Measurements from ENCODE around the gene DNAJC4. TPM values are rescaled to one million over a fixed set of nuclear protein-coding genes. Genes with fewer than 3 reads are reported as not detected.

The DNAJC4 gene
- polyA plus RNA-seq, 1 donor from 2014 or later: 20.3 TPM

DNA sequence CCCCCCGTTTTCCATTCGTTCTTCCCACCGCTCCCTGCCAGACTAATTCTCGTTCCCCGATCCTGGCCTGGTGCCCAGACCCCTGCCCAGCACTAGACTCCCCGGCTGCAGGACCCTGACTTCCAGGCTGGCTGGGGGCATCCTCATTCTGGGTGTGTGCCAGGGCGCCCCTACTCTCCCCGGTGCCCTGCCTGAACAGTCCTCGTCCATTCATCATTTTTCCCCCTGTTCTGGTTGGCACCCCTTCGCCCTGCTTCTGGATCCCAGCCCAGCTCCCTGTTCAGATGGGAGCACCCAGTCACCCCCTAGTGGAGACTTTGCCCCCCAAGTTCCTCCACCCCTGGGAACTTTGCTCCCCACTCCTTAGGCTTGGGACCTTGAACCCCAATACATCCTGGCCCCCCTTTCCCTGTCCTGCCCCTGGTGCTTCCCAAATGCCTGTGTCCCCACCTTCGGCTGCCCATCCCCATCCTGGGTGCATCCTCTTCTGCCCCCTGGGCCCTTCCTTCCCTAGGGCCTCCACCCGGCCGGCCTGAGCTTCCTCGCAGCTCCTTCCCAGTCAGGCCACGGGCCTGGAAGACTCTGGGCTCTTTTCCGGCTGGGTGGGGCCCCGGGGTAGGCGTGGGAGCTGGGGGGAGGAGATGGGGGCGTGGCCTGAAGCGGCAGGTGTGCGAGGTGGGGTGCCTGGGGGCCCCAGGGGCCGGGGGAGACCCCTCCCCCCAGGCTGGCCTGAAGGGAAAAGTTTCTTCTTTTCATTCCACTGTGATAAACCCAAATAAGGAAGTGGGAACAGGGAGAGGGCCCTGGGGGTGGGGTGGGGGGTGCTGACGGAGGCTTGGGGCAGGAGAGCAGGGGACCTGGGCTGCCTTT is 21.9 kb downstream of the DNAJC4 start:
- no peak overlapping the region for H3K9ac ChIP-seq (ENCODE audit: low read length)
- H2AFZ ChIP-seq (ENCODE audit: low read depth, low read length): no peak overlapping the region
- H3K27ac ChIP-seq (ENCODE audit: low read length): no peak overlapping the region
- peak overlapping the region; percentile 44 for H3K4me3 ChIP-seq (ENCODE audit: low read length)
- no peaks in the 10 kb centered on the region for H4K20me1 ChIP-seq (ENCODE audit: insufficient read depth)
- no peak overlapping the region for H3K4me2 ChIP-seq (ENCODE audit: low read length)
- H3K36me3 ChIP-seq (ENCODE audit: insufficient read depth, low read length): no peaks in the 10 kb centered on the region
- H3K9me2 ChIP-seq (ENCODE audit: insufficient read depth, low read length): no peaks in the 10 kb centered on the region
- H3K79me2 ChIP-seq (replicated peaks; ENCODE audit: insufficient read depth, low read length): no peaks in the 10 kb centered on the region
- no peaks in the 10 kb centered on the region for H3F3A ChIP-seq (ENCODE audit: insufficient read depth, low read length, poor library complexity, severe bottlenecking)
- TF ChIP-seq CTCF (IDR thresholded peaks at IDR 0.05; ENCODE audit: poor library complexity, severe bottlenecking) (peak; percentile 13), EZH2 (IDR thresholded peaks at IDR 0.05; ENCODE audit: borderline replicate concordance, insufficient read depth, low read length, poor library complexity, severe bottlenecking) (no peak)
- H3K27me3 ChIP-seq (ENCODE audit: insufficient read depth, low read depth, low read length): peaks cover 8% of the 10 kb centered on the region
- no peaks in the 10 kb centered on the region for H3K9me3 ChIP-seq (ENCODE audit: low read length)

DNA sequence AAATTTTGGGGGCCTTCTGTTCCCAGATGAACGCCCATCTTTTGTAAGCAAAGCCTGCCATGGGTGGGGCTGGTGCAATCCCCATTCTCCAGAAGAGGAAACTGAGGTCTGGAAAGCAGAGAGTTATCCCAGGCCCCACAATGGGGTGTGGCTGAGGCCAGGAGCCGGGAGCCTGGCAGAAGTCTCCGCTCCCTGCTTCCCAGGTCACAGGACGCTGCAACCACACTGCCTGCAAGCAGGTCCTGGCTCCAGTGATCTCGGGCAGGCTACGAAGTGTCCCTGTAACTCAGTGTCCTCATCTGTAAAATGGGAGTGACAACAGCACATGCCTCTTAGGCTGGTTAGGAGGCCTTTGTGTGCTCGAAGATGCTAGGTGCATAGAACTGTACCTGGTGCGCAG is 22.7 kb downstream of the DNAJC4 start:
- Histone ChIP-seq H3F3A (ENCODE audit: insufficient read depth, low read length, poor library complexity, severe bottlenecking) (no peaks in the 10 kb centered on the region), H3K27me3 (ENCODE audit: insufficient read depth, low read depth, low read length) (peaks cover 8% of the 10 kb centered on the region), H3K79me2 (replicated peaks; ENCODE audit: insufficient read depth, low read length) (no peaks in the 10 kb centered on the region), H2AFZ (ENCODE audit: low read depth, low read length) (no peak overlapping the region), H3K9me2 (ENCODE audit: insufficient read depth, low read length) (no peaks in the 10 kb centered on the region), H3K4me2 (ENCODE audit: low read length) (no peak overlapping the region), H3K9me3 (ENCODE audit: low read length) (no peaks in the 10 kb centered on the region), H3K36me3 (ENCODE audit: insufficient read depth, low read length) (no peaks in the 10 kb centered on the region), H4K20me1 (ENCODE audit: insufficient read depth) (no peaks in the 10 kb centered on the region), H3K4me3 (ENCODE audit: low read length) (no peak overlapping the region), H3K27ac (ENCODE audit: low read length) (no peak overlapping the region), H3K9ac (ENCODE audit: low read length) (no peak overlapping the region)
- no peak for TF ChIP-seq MXI1 (conservative IDR thresholded peaks at IDR 0.05; ENCODE audit: poor library complexity, severe bottlenecking)
- no peak for TF ChIP-seq RAD21 (conservative IDR thresholded peaks at IDR 0.05)
- no peak for TF ChIP-seq EP300 (conservative IDR thresholded peaks at IDR 0.05; ENCODE audit: poor library complexity, severe bottlenecking)
- TF ChIP-seq CTCF (IDR thresholded peaks at IDR 0.05; ENCODE audit: poor library complexity, severe bottlenecking): no peak
- no peak for TF ChIP-seq SMC3 (conservative IDR thresholded peaks at IDR 0.05; ENCODE audit: poor library complexity)

DNA sequence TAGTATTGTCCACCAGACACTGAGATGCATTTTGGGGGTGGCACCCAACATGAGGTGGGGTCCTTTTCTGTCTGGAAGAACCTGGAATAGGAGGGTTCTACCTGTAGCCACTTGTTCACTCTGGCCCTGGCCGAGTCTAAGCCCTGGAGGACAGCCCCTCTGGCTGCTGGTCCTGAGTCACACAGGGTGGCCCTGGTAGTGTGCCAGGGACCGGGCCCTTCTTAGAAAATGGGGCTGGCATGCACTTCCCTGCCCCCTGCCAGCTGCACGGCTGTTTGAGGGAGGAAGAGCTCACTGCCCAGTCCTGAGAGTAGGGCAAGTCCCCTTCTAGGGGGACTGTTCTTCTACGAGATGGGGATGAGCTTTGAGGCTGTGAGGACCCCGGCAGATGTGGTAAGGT is 23.1 kb downstream of the DNAJC4 start:
- Histone ChIP-seq H3K27me3 (ENCODE audit: insufficient read depth, low read depth, low read length) (peaks cover 8% of the 10 kb centered on the region), H3F3A (ENCODE audit: insufficient read depth, low read length, poor library complexity, severe bottlenecking) (no peaks in the 10 kb centered on the region), H3K27ac (ENCODE audit: low read length) (no peak overlapping the region), H3K4me3 (ENCODE audit: low read length) (no peak overlapping the region), H3K36me3 (ENCODE audit: insufficient read depth, low read length) (no peaks in the 10 kb centered on the region), H3K9me3 (ENCODE audit: low read length) (no peaks in the 10 kb centered on the region), H3K4me2 (ENCODE audit: low read length) (no peak overlapping the region), H3K9ac (ENCODE audit: low read length) (no peak overlapping the region), H3K9me2 (ENCODE audit: insufficient read depth, low read length) (no peaks in the 10 kb centered on the region), H4K20me1 (ENCODE audit: insufficient read depth) (no peaks in the 10 kb centered on the region), H3K79me2 (replicated peaks; ENCODE audit: insufficient read depth, low read length) (no peaks in the 10 kb centered on the region), H2AFZ (ENCODE audit: low read depth, low read length) (no peak overlapping the region)
- TF ChIP-seq CTCF (IDR thresholded peaks at IDR 0.05; ENCODE audit: poor library complexity, severe bottlenecking) (no peak), POLR2AphosphoS5 (IDR thresholded peaks at IDR 0.05) (no peak), MXI1 (conservative IDR thresholded peaks at IDR 0.05; ENCODE audit: poor library complexity, severe bottlenecking) (no peak), RAD21 (conservative IDR thresholded peaks at IDR 0.05) (no peak), SMC3 (conservative IDR thresholded peaks at IDR 0.05; ENCODE audit: poor library complexity) (no peak), EP300 (conservative IDR thresholded peaks at IDR 0.05; ENCODE audit: poor library complexity, severe bottlenecking) (no peak), EZH2 (IDR thresholded peaks at IDR 0.05; ENCODE audit: borderline replicate concordance, insufficient read depth, low read length, poor library complexity, severe bottlenecking) (no peak), TAF1 (IDR thresholded peaks at IDR 0.05; ENCODE audit: low read depth) (no peak)
- TF ChIP-seq, protein P1, sequence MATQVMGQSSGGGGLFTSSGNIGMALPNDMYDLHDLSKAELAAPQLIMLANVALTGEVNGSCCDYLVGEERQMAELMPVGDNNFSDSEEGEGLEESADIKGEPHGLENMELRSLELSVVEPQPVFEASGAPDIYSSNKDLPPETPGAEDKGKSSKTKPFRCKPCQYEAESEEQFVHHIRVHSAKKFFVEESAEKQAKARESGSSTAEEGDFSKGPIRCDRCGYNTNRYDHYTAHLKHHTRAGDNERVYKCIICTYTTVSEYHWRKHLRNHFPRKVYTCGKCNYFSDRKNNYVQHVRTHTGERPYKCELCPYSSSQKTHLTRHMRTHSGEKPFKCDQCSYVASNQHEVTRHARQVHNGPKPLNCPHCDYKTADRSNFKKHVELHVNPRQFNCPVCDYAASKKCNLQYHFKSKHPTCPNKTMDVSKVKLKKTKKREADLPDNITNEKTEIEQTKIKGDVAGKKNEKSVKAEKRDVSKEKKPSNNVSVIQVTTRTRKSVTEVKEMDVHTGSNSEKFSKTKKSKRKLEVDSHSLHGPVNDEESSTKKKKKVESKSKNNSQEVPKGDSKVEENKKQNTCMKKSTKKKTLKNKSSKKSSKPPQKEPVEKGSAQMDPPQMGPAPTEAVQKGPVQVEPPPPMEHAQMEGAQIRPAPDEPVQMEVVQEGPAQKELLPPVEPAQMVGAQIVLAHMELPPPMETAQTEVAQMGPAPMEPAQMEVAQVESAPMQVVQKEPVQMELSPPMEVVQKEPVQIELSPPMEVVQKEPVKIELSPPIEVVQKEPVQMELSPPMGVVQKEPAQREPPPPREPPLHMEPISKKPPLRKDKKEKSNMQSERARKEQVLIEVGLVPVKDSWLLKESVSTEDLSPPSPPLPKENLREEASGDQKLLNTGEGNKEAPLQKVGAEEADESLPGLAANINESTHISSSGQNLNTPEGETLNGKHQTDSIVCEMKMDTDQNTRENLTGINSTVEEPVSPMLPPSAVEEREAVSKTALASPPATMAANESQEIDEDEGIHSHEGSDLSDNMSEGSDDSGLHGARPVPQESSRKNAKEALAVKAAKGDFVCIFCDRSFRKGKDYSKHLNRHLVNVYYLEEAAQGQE (IDR thresholded peaks at IDR 0.05; ENCODE audit: borderline replicate concordance): no peak

Data from neural cell (in vitro differentiated cells).